ENCODE measurements around the gene AUNIP.

AUNIP gene, protein sequence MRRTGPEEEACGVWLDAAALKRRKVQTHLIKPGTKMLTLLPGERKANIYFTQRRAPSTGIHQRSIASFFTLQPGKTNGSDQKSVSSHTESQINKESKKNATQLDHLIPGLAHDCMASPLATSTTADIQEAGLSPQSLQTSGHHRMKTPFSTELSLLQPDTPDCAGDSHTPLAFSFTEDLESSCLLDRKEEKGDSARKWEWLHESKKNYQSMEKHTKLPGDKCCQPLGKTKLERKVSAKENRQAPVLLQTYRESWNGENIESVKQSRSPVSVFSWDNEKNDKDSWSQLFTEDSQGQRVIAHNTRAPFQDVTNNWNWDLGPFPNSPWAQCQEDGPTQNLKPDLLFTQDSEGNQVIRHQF

DNA sequence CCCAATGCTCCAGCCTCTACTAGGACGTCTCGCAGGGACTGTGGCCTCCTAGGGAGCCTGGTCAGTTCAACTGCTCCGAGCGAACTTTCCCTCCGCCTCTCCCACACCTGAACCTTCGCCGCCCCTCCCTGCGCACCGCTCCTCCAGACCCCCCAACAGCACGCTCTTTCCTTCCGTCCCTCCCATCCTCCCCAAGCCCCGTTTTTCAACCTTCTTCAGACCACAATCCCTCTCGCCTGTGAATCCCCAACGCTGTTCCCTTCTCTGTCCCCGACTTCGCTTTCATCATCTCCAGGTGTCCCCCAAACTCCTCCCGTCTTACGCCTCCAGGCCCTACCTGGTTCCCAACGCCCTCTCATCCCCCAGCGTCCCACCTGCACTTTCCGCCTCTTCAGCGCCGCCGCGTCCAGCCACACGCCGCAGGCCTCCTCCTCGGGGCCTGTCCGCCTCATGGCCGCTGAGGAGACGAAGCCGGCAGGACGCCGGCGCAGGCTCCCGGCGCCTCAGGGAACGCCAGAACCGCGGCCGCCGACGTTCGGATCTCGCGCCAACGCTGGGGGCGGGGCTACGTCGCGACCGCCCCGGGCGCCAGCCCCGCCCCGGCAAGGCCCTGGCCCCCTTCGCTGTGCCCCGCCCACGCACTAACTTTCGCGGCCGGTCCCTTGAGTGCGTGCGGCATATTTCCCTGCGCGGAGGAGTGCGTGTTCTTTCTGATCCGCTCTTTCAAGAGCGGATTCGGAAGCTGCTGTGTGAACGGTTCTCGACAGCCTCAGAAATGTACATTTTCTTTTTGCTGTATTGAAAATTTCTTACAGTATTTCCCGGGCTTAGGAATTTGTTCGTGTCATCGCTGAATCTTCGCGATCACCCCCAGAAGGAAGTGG lies at the start of gene AUNIP:
TSS of gene AUNIP (minus strand) at position 552 of the 884 bp plus-strand sequence. CDS start at position 452, 100 bp downstream.
- no peak for TF ChIP-seq ZFX (IDR thresholded peaks at IDR 0.05; ENCODE audit: borderline replicate concordance)
- TF ChIP-seq, protein P1, sequence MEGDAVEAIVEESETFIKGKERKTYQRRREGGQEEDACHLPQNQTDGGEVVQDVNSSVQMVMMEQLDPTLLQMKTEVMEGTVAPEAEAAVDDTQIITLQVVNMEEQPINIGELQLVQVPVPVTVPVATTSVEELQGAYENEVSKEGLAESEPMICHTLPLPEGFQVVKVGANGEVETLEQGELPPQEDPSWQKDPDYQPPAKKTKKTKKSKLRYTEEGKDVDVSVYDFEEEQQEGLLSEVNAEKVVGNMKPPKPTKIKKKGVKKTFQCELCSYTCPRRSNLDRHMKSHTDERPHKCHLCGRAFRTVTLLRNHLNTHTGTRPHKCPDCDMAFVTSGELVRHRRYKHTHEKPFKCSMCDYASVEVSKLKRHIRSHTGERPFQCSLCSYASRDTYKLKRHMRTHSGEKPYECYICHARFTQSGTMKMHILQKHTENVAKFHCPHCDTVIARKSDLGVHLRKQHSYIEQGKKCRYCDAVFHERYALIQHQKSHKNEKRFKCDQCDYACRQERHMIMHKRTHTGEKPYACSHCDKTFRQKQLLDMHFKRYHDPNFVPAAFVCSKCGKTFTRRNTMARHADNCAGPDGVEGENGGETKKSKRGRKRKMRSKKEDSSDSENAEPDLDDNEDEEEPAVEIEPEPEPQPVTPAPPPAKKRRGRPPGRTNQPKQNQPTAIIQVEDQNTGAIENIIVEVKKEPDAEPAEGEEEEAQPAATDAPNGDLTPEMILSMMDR (IDR thresholded peaks at IDR 0.05), result no peak
- peak within 1 kb of the TSS; percentile 68 for H3K27ac ChIP-seq

DNA sequence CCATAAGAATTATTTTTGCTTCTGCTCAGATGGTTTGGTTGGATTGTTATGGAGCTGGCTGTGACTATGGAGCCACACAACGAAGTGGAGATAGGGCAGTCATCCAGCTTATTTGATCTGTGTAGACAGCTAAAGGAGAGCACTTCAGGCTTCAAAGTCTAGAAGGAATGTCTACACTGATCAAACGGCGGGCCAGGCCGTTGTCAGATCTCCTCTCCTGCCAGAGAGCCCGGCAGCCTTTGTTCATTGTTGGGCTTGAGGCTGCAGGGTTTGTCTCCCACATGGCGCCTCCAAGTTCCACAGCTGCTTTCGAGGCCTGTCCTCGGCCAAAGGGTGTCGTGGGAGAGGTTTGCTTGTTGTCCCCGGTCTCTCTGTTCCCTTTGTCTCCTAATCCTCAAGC lies 49.8 kb upstream of the AUNIP start:
- no peak overlapping the region for H3K27ac ChIP-seq
- TF ChIP-seq, protein P1 (IDR thresholded peaks at IDR 0.05), result no peak
- TF ChIP-seq ZFX (IDR thresholded peaks at IDR 0.05; ENCODE audit: borderline replicate concordance), result no peak

- no peak for TF ChIP-seq ZFX (IDR thresholded peaks at IDR 0.05; ENCODE audit: borderline replicate concordance)
- TF ChIP-seq, protein P1 (IDR thresholded peaks at IDR 0.05), result no peak
- no peak overlapping the region for H3K27ac ChIP-seq
Observed at GRCh38 chr1:25908161-25908560, 48.9 kb upstream of the AUNIP start.

DNA sequence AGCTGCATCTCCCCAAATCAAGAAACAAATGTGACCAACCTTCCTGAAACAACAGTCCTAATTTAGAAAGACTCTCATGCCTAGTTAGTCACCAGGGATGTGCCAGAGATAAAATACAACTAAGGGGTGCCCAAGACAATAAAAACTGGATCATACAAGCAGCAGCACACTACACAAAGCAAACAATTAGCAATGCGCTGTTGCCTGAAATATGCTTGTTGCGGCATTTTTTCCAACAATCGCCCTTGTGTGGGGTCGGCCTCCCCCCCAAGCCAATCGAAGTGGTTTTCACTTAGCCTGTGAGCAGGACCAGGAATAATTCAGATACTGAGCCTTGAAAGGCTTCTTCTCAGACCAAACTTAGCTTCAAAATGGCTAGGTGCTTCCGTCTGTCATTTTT lies 48.3 kb upstream of the AUNIP start:
- TF ChIP-seq, protein P1 (IDR thresholded peaks at IDR 0.05), result no peak
- TF ChIP-seq ZFX (IDR thresholded peaks at IDR 0.05; ENCODE audit: borderline replicate concordance), result no peak
- H3K27ac ChIP-seq, result peak overlapping the region; percentile 90; the same call in 1 of the 2 replicates

DNA sequence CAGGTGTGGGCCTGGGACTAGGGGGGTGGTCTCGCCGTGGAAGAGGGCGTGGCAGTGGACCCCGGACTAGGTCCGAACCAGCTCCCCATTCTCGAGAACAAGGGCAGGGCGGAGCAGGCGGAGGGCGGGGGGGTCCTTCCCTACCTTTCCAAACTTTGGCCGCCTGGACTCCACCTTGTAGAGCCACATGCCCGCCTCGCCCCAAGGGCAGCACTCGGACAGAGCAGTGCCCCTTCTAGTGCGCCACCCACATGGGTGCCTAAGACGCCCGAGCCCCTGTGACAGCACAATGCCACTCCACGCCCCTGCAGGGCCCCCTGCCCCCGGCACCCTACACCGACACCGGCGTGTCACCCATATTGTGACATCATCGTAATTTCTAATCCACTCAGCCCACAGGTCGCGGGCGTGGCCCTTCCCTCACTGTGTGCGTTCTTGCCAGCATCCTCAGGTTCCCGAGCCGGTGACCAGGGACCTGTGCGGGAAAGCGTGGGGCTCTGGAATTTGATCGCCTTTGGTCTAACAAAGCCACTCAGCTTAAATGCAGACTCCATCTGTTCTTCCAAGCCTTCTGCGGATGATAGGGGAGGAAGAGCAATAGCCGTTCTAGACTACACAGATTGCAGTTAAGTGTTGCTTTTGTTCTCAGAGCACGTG lies 47.5 kb upstream of the AUNIP start:
- H3K27ac ChIP-seq, result peak overlapping the region; percentile 90
- TF ChIP-seq ZFX (IDR thresholded peaks at IDR 0.05; ENCODE audit: borderline replicate concordance), result no peak

DNA sequence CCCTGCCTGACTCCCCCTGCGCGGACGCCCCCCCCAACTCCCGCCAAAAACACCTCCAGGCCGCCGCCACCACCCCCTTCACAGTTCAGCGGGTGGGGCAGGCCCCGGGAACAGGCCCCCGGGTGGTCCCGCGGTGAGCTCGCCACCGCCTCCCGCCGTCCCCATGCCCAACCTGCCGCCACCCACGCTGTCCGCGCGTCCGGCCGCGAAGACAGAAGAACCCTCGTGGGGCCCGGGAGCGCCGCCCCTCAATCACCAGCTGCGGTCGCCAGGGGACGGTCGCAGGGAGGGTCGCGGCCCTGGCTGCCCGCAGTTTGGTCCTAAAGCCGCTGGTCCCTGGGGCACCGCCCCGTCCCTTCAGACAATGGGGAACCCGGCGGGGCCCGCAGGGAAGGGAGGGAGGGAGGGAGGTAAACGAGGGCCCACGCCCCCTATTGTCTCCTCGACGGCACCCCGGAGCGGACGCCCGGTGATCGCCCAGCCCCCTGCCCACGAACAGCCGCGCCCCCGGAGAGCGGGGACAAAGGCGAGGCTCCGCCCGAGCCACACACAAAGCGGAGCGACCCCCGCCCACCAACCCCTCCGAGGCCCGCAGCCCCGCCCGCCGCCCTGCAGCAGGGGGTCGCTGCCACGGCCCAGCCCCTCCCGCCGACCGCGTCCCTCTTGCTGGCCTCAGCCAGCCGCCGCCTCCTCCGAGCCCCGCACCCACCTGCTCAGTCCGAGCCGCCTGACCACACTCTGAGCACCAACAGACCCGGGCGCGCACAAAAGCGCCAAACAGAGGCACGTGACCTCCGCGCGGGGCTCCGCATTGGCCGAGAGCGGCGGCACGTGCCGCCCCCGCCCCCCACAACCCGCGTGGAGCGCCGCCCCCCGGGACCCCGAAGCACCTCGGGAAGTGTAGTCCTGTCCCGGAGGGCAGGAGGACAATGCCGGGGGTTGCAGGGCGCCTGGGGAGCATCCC lies 46.7 kb upstream of the AUNIP start, which contains the start of gene STMN1:
TSS of gene STMN1 (minus strand) at position 740 of the 964 bp plus-strand sequence. CDS start 1,743 bp downstream, outside the sequence.
- peak within 1 kb of the TSS; percentile 90 for H3K27ac ChIP-seq

More for the DNA sequence above, 46.7 kb upstream of the AUNIP start, which contains the start of gene STMN1:
- TF ChIP-seq, protein P1 (IDR thresholded peaks at IDR 0.05), result no peak; the same call in 1 of the 2 replicates
- TF ChIP-seq ZFX (IDR thresholded peaks at IDR 0.05; ENCODE audit: borderline replicate concordance), result no peak
